ENCODE data around the gene RNF5. TPM values are rescaled to one million over a fixed set of nuclear protein-coding genes. Genes with fewer than 3 reads are reported as not detected.

The RNF5 gene
- total RNA-seq, 1 experiment from 2014 or later = 45.9 TPM

- CTCF ChIA-PET = interaction anchor here (1.4 kb wide), 1 partner anchor 18 kb away, joined by 3 read pairs; the partner anchor contains the start of gene ATF6B
- Histone ChIP-seq H2AFZ (ENCODE audit: low read depth, low read length, poor library complexity, severe bottlenecking) (no peak overlapping the region), H3K36me3 (ENCODE audit: control insufficient read depth in 1 of 2, insufficient read depth in 2 of 2, low read length in 2 of 2) (no peaks in the 10 kb centered on the region), H3K9me3 (ENCODE audit: control insufficient read depth in 1 of 2, insufficient read depth in 1 of 2, low read depth in 1 of 2, low read length in 2 of 2) (no peaks in the 10 kb centered on the region), H3K27ac (ENCODE audit: low read depth, low read length) (no peak overlapping the region), H3K27me3 (ENCODE audit: insufficient read depth, low read length) (no peaks in the 10 kb centered on the region), H3K9me2 (ENCODE audit: insufficient read depth) (no peaks in the 10 kb centered on the region), H3K9ac (ENCODE audit: low read length) (no peak overlapping the region), H4K20me1 (ENCODE audit: insufficient read depth) (no peaks in the 10 kb centered on the region), H3K79me2 (ENCODE audit: insufficient read depth, low read length) (no peaks in the 10 kb centered on the region), H3K4me1 (ENCODE audit: control insufficient read depth in 1 of 2, insufficient read depth in 2 of 2, low read length in 2 of 2) (no peaks in the 10 kb centered on the region), H3K4me2 (ENCODE audit: low read length) (no peak overlapping the region), H3K4me3 (replicated peaks in 1 of 2; ENCODE audit: low read depth in 1 of 2, low read length in 2 of 2) (no peak overlapping the region)
- RAD21 ChIA-PET (ENCODE audit: low non-redundant PET in 1 of 2, low total read pairs in 2 of 2, uncharacterized antibody in 2 of 2, unreplicated experiment in 2 of 2) = no interaction called here
- intact Hi-C loops (cut with micrococcal nuclease) = no loop called here
- BruUV-seq (replicated peaks) = no TSS peak
- POLR2A ChIA-PET = interaction anchor here (0.9 kb wide), 1 partner anchor 825 kb away, joined by 3 read pairs; no protein-coding TSS in a partner anchor
- ATAC-seq (no peak), DNase-seq (ENCODE audit: low read depth, low spot score) (no peak)
- TF ChIP-seq FOSL1 (IDR thresholded peaks at IDR 0.05; ENCODE audit: low read depth) (no peak; the same call in 1 of the 2 replicates), SP1 (IDR thresholded peaks at IDR 0.05; ENCODE audit: low read depth) (0 out of 2 replicates have a peak, but pooled peaks have one; percentile 10)
These were observed 31.9 kb upstream of the RNF5 start for GRCh38 chr6:32146287-32146686.

GRCh38 chr6:32146687-32147086, 31.5 kb upstream of the RNF5 start:
- no TSS peak for BruUV-seq (replicated peaks)
- Histone ChIP-seq H3K9me3 (ENCODE audit: control insufficient read depth in 1 of 2, insufficient read depth in 1 of 2, low read depth in 1 of 2, low read length in 2 of 2) (no peaks in the 10 kb centered on the region), H3K27ac (ENCODE audit: low read depth, low read length) (no peak overlapping the region), H3K9me2 (ENCODE audit: insufficient read depth) (no peaks in the 10 kb centered on the region), H3K36me3 (ENCODE audit: control insufficient read depth in 1 of 2, insufficient read depth in 2 of 2, low read length in 2 of 2) (no peaks in the 10 kb centered on the region), H3K79me2 (ENCODE audit: insufficient read depth, low read length) (no peaks in the 10 kb centered on the region), H3K9ac (ENCODE audit: low read length) (no peak overlapping the region), H4K20me1 (ENCODE audit: insufficient read depth) (no peaks in the 10 kb centered on the region), H2AFZ (ENCODE audit: low read depth, low read length, poor library complexity, severe bottlenecking) (no peak overlapping the region), H3K4me2 (ENCODE audit: low read length) (no peak overlapping the region), H3K4me1 (ENCODE audit: control insufficient read depth in 1 of 2, insufficient read depth in 2 of 2, low read length in 2 of 2) (no peaks in the 10 kb centered on the region), H3K27me3 (ENCODE audit: insufficient read depth, low read length) (no peaks in the 10 kb centered on the region), H3K4me3 (replicated peaks in 1 of 2; ENCODE audit: low read depth in 1 of 2, low read length in 2 of 2) (no peak overlapping the region)
- no peak for DNase-seq (ENCODE audit: low read depth, low spot score)
- ChIA-PET RAD21 (ENCODE audit: low non-redundant PET in 1 of 2, low total read pairs in 2 of 2, uncharacterized antibody in 2 of 2, unreplicated experiment in 2 of 2) (no interaction called here), CTCF (interaction anchor here (1.4 kb wide), 1 partner anchor 19 kb away, joined by 3 read pairs; the partner anchor contains the start of gene ATF6B), POLR2A (no interaction called here)
- no peak for ATAC-seq
- TF ChIP-seq ZNF274 (IDR thresholded peaks at IDR 0.05; ENCODE audit: low read depth, low read length) (no peak), CBX3 (IDR thresholded peaks at IDR 0.05; ENCODE audit: low read depth) (no peak), POLR2A (IDR thresholded peaks at IDR 0.05; ENCODE audit: borderline replicate concordance, extremely low read depth, insufficient read depth, insufficient read length) (no peak), ZBTB33 (IDR thresholded peaks at IDR 0.05; ENCODE audit: extremely low read depth, insufficient replicate concordance, low read length) (no peak), YY1 (IDR thresholded peaks at IDR 0.05; ENCODE audit: extremely low read depth, insufficient replicate concordance, low read depth, low read length) (no peak), EGR1 (IDR thresholded peaks at IDR 0.05; ENCODE audit: low read depth) (no peak), REST (IDR thresholded peaks at IDR 0.05; ENCODE audit: low read depth) (no peak), SIN3A (IDR thresholded peaks at IDR 0.05; ENCODE audit: low read depth) (no peak)
- intact Hi-C loops (cut with micrococcal nuclease) = no loop called here
